Natural killer cell (primary cell): Measurements from ENCODE around the gene DOCK9. TPM values are rescaled to one million over a fixed set of nuclear protein-coding genes. Genes with fewer than 3 reads are reported as not detected.

ENCODE experiments used
- ATAC-seq, 3 donors: fragments of 150-1000 bp in 2 of 3; fragments of 200-7000 bp in 1 of 3; cut with Tn5 transposase; 1 replicate in 1 of 3; 2 replicates in 2 of 3; pipeline ENCODE4 v1.10.0; 2021; ENCODE audit warnings: mild to moderate bottlenecking in 2 of 3, moderate library complexity in 2 of 3
- DNase-seq, 2 donors: peaks; one replicate each; pipeline versions ENCODE4 v3.0.0 to v3.0.0-alpha.2; 2013 to 2021; ENCODE audit warnings: mixed read lengths in 1 of 2
- H3K27ac ChIP-seq: one replicate; pipeline ENCODE4 v1.5.1; 2013; ENCODE audit warnings: mild to moderate bottlenecking, low read length
- H3K27me3 ChIP-seq: one replicate; pipeline ENCODE4 v1.6.1; 2013; ENCODE audit warnings: low read length; ENCODE audit not compliant: control insufficient read depth, insufficient read depth
- H3K36me3 ChIP-seq: one replicate; pipeline ENCODE4 v1.6.1; 2013; ENCODE audit warnings: low read length; ENCODE audit not compliant: control insufficient read depth, insufficient read depth
- H3K4me1 ChIP-seq: one replicate; pipeline ENCODE4 v1.6.1; 2013; ENCODE audit warnings: low read length; ENCODE audit not compliant: control insufficient read depth, insufficient read depth
- H3K4me3 ChIP-seq: one replicate; pipeline ENCODE4 v1.5.1; 2013; ENCODE audit warnings: low read length
- H3K9me3 ChIP-seq: one replicate; pipeline ENCODE4 v1.6.1; 2013; ENCODE audit warnings: low read length; ENCODE audit not compliant: control insufficient read depth, insufficient read depth
- H3K27ac Mint-ChIP-seq, 2 donors: one replicate each; pipeline ENCODE4 v1.8.0; 2022; ENCODE audit warnings: mild to moderate bottlenecking in 2 of 2, mixed read lengths in 2 of 2, moderate library complexity in 1 of 2
- H3K27me3 Mint-ChIP-seq, 2 donors: one replicate each; pipeline ENCODE4 v1.8.0; 2022; ENCODE audit warnings: low read depth in 2 of 2, mixed read lengths in 2 of 2
- H3K36me3 Mint-ChIP-seq: one replicate; pipeline ENCODE4 v1.8.0; 2022; ENCODE audit warnings: mixed read lengths
- H3K4me1 Mint-ChIP-seq, 2 donors: one replicate each; pipeline ENCODE4 v1.8.0; 2022; ENCODE audit warnings: mixed read lengths in 2 of 2
- H3K4me3 Mint-ChIP-seq: one replicate; pipeline ENCODE4 v1.8.0; 2022; ENCODE audit warnings: mild to moderate bottlenecking, moderate library complexity, mixed read lengths
- H3K9me3 Mint-ChIP-seq, 2 donors: one replicate each; pipeline ENCODE4 v1.8.0; 2022; ENCODE audit warnings: mixed read lengths in 2 of 2
- CTCF ChIP-seq: fragments of 200-600 bp; IDR thresholded peaks from one replicate; pipeline ENCODE4 v1.8.0; 2022; ENCODE audit warnings: antibody characterized with exemption
- WGBS: methylation state at CpG from one replicate; pipeline ENCODE4 v1.1.7; 2013; ENCODE audit warnings: missing lambda C conversion rate; ENCODE audit not compliant: insufficient coverage; 5-methylcytosine and 5-hydroxymethylcytosine counted together
- intact Hi-C: fragments of 100-400 bp; cut with micrococcal nuclease; formaldehyde crosslinking; loops from one replicate; pipeline ENCODE4 v1.14.2; 2022
- total RNA-seq, 4 donors: library from RNA; stranded (reverse); fragments of 120-200 nt in 1 of 4; gene quantifications; one replicate each; pipeline versions ENCODE4 v1.2.3 to v1.2.4, GENCODE V29; 2013 to 2022

Gene DOCK9
- total RNA-seq, 3 donors from 2014 or later (not counting 1 experiment from before 2014, with no cell fraction given): 31.5 to 42.5 (median 40.9) TPM

DNA sequence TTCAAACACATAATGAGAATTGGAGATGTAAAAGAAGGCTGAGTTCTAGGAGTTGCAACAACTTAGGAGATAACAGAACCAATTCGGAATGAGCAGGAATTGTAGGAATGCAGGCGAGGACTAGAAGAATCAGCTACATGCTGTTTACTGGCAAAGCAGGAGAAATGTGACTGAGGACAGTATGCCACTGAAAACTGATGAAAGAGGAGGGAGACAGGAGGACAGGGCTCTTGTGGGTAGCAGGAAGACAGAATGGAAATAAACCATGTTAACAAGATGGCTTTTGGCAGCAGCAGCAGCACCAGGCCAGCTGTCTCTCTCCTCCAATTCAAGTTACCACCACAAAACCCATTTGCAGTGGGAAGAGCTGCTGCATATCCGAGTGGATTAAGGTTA, 134.4 kb downstream of the DOCK9 start:
- no peak overlapping the region for H3K27ac ChIP-seq
- no peaks in the 10 kb centered on the region for H3K9me3 Mint-ChIP-seq

GRCh38 chr13:98842858-98843481, 134.9 kb downstream of the DOCK9 start:
- H3K9me3 Mint-ChIP-seq: no peaks in the 10 kb centered on the region
- intact Hi-C loops: loop anchor here (1.0 kb wide), 1 partner anchor 398 kb away; no protein-coding TSS in a partner anchor
- Histone ChIP-seq H3K27me3 (no peaks in the 10 kb centered on the region), H3K9me3 (no peaks in the 10 kb centered on the region), H3K4me1 (no peaks in the 10 kb centered on the region), H3K27ac (no peak overlapping the region), H3K4me3 (no peak overlapping the region), H3K36me3 (peaks cover 24% of the 10 kb centered on the region)
- H3K4me3 Mint-ChIP-seq: no peak overlapping the region
- H3K36me3 Mint-ChIP-seq: peaks cover 4% of the 10 kb centered on the region
- peaks cover 8% of the 10 kb centered on the region in 2 donors for H3K4me1 Mint-ChIP-seq
- DNase-seq (peak; percentile 21 to 73), ATAC-seq (peak; percentile 79 to 88 (median 80))
- no peaks in the 10 kb centered on the region for H3K27me3 Mint-ChIP-seq
- H3K27ac Mint-ChIP-seq: no peak overlapping the region
- TF ChIP-seq CTCF: peak; percentile 73
- 39% methylated on average over 5 of the region's 5 CpGs for WGBS

More for the DNA sequence above, 134.4 kb downstream of the DOCK9 start:
- TF ChIP-seq CTCF: no peak
- H3K4me1 ChIP-seq: no peaks in the 10 kb centered on the region
- DNase-seq (no peak), ATAC-seq (no peak)
- no peak overlapping the region for H3K27ac Mint-ChIP-seq
- H3K4me3 Mint-ChIP-seq: no peak overlapping the region
- H3K4me1 Mint-ChIP-seq: peaks cover 8% of the 10 kb centered on the region in 2 donors
- intact Hi-C loops: loop anchor here (1.0 kb wide), 1 partner anchor 398 kb away; no protein-coding TSS in a partner anchor
- peaks cover 25% of the 10 kb centered on the region for H3K36me3 ChIP-seq
- no peaks in the 10 kb centered on the region for H3K9me3 ChIP-seq
- H3K36me3 Mint-ChIP-seq: peaks cover 7% of the 10 kb centered on the region
- no peaks in the 10 kb centered on the region for H3K27me3 ChIP-seq
- WGBS: 65% methylated on average over 3 of the region's 3 CpGs
- H3K4me3 ChIP-seq: no peak overlapping the region
- H3K27me3 Mint-ChIP-seq: no peaks in the 10 kb centered on the region

DNA sequence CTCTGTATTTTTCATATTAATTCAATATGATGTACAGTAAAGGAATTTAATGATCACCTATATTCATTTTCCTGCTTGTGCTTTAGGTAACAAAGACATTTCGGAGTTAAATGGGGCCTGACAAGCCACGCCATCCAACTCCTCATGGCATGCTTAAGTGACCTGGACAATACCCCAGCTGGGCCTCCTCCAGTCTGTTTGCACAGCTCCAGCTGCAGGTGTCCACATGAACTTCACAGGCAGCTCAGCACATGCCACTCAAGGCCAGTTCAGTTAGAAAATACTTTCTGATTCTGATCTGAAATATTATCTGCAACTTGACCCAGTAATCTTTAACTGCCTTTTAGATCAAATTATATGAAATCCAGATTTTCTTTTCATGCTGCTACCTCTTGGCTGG, 135.8 kb downstream of the DOCK9 start:
- no peaks in the 10 kb centered on the region for H3K4me1 ChIP-seq
- no peaks in the 10 kb centered on the region for H3K9me3 ChIP-seq
- no peak overlapping the region for H3K27ac ChIP-seq
- H3K36me3 ChIP-seq: peaks cover 22% of the 10 kb centered on the region
- Mint-ChIP-seq H3K9me3 (no peaks in the 10 kb centered on the region), H3K27ac (no peak overlapping the region), H3K4me1 (peaks cover 8% of the 10 kb centered on the region in 2 donors), H3K27me3 (no peaks in the 10 kb centered on the region), H3K36me3 (no peaks in the 10 kb centered on the region), H3K4me3 (no peak overlapping the region)
- DNase-seq (no peak), ATAC-seq (no peak)
- intact Hi-C loops: no loop called here
- TF ChIP-seq CTCF: no peak
- H3K4me3 ChIP-seq: no peak overlapping the region
- 94% methylated on average over 2 of the region's 2 CpGs for WGBS
- no peaks in the 10 kb centered on the region for H3K27me3 ChIP-seq
